ENCODE measurements around the gene BPIFB1. TPM values are rescaled to one million over a fixed set of nuclear protein-coding genes. Genes with fewer than 3 reads are reported as not detected.

The BPIFB1 gene
- total RNA-seq, 2 donors from 2014 or later = not detected

DNA sequence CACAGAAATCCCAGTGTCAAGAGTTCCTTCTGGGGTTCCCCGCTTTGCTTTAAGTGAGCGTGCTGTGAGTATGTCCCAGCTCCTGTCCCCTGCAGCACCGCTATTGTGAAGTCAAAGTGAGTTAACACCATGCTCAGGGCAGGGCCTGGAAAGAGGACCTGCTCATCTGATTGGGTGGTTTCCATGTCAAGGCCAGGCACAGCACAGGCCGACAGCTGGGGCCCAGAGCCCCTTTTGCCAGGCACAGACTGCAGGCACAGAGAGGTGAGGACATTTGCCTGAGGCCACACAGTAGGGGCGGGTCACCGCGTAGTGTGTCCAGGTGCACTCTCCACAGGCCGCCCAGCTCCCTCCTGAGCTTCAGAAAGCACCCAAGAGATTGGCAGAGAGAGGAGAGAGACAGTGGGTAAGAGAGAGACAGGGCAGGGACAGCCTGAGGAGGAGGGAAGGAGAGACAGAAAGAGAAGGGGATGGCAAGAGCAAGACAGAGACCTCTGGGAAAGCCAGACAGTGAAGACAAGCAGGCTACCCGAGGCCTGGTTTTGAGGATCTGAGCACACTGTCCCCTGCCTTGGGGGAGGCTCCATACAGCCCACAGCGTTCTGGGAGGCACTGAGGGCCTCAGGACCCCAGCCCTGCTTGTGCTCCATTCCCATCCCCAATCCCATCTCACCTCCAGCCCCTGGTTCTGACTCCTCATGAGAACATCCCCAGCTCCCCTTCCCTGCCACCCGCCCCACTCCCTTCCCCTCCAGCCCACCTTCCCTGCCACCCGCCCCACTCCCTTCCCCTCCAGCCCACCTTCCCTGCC lies 6.5 kb upstream of the BPIFB1 start:
- Histone ChIP-seq H3K9me3 (no peaks in the 10 kb centered on the region), H3K36me3 (no peaks in the 10 kb centered on the region), H3K4me1 (ENCODE audit: control insufficient read depth in 1 of 2, low read depth in 2 of 2) (no peaks in the 10 kb centered on the region), H3K4me3 (no peak overlapping the region), H3K27ac (no peak overlapping the region), H3K27me3 (replicated peaks; ENCODE audit: insufficient read depth) (no peaks in the 10 kb centered on the region)
- no peak for TF ChIP-seq CTCF (IDR thresholded peaks at IDR 0.05)
- ATAC-seq (ENCODE audit: insufficient number of reproducible peaks, low FRiP score, low read depth) (no peak), DNase-seq (ENCODE audit: low spot score) (no peak)

DNA sequence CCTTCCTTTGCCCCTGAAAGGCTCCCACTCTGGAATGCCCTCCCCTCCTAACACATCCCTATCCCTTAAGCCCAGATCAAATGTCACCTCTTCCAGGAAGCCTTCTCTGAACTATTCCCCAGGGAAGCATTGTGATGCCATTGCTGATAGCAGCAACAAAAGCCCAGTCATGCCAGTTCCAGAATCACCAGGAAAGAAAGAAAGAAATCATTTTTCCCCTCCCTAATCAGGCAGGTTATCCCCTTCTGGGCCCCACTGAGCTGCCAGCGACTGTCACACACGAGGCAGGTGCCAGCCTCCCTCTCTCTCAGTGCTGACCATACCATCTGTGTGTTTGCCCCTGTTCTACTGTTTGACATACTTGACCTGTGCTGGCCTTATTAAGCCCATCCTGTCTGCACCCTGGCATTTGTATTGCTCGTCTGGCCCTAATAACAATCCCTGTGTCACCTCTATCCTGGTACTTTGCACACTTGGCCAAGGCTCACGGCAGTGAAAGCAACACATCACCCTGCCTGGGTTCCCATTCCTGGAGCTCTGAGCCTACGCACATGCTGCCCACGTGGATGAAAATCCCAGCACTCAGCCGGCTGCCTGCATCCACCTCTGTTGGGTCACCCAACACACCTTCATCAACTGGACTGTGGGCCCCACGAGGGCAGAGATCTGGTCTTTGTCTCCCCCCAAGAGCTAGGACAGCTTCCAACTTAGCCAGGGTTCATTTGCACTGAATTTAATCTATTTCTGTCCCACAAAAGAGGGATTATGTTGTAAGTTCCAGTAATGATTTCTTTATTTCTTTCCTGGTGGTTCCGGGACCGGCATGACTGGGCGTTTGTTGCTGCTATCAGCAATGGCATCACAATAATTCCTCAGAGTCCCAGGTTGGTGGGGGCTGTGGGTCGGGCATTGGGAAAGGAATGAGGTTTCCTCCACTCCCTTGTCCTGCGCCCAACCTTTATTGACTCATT lies 5.3 kb upstream of the BPIFB1 start:
- Histone ChIP-seq H3K4me3 (no peak overlapping the region), H3K4me1 (ENCODE audit: control insufficient read depth in 1 of 2, low read depth in 2 of 2) (no peaks in the 10 kb centered on the region), H3K36me3 (no peaks in the 10 kb centered on the region), H3K9me3 (no peaks in the 10 kb centered on the region), H3K27me3 (replicated peaks; ENCODE audit: insufficient read depth) (no peaks in the 10 kb centered on the region), H3K27ac (no peak overlapping the region)
- TF ChIP-seq CTCF (IDR thresholded peaks at IDR 0.05) = no peak
- no peak for DNase-seq (ENCODE audit: low spot score)
- no peak for ATAC-seq (ENCODE audit: insufficient number of reproducible peaks, low FRiP score, low read depth)

DNA sequence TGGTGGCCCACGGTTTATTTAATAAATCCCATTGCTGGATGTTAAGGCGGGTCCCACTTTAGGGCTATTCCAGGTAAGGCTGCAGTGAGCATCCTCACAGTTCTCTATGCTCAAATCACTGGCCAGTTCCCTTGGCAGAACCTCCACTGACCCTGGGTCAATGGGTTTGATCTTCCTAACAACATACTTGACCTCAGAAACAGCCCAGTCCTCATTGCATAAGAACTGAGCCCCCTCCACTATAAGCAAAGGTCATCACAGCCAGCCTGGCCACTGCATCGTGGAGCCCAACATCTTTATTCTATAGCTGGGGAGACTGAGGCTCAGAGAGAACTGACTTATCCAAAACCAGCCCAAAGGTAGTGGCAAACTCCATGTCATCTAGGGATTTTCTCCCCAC lies 4.3 kb upstream of the BPIFB1 start:
- H3K9me3 ChIP-seq = no peaks in the 10 kb centered on the region
- DNase-seq (ENCODE audit: low spot score) = no peak
- H3K27ac ChIP-seq = no peak overlapping the region
- no peak for TF ChIP-seq CTCF (IDR thresholded peaks at IDR 0.05)
- no peaks in the 10 kb centered on the region for H3K36me3 ChIP-seq
- ATAC-seq (ENCODE audit: insufficient number of reproducible peaks, low FRiP score, low read depth) = no peak
- H3K4me3 ChIP-seq = no peak overlapping the region
- no peaks in the 10 kb centered on the region for H3K4me1 ChIP-seq (ENCODE audit: control insufficient read depth in 1 of 2, low read depth in 2 of 2)
- H3K27me3 ChIP-seq (replicated peaks; ENCODE audit: insufficient read depth) = no peaks in the 10 kb centered on the region

GRCh38 chr20:33279261-33279910 lies 3.6 kb upstream of the BPIFB1 start:
- H3K27me3 ChIP-seq (replicated peaks; ENCODE audit: insufficient read depth) = no peaks in the 10 kb centered on the region
- H3K4me1 ChIP-seq (ENCODE audit: control insufficient read depth in 1 of 2, low read depth in 2 of 2) = no peaks in the 10 kb centered on the region
- H3K36me3 ChIP-seq = no peaks in the 10 kb centered on the region
- no peak overlapping the region for H3K4me3 ChIP-seq
- no peaks in the 10 kb centered on the region for H3K9me3 ChIP-seq
- no peak overlapping the region for H3K27ac ChIP-seq
- TF ChIP-seq CTCF (IDR thresholded peaks at IDR 0.05) = no peak
- DNase-seq (ENCODE audit: low spot score) (no peak), ATAC-seq (ENCODE audit: insufficient number of reproducible peaks, low FRiP score, low read depth) (no peak)
